Stimulated activated CD8-positive, alpha-beta memory T cell treated with anti-CD3 and anti-CD28 coated beads, Interleukin-15, amount 100 ng/mL, for 48 hours (primary cell): Measurements from ENCODE around the gene SLC41A3.
"Not testable (repeated sequence)": the region's sequence is repeated elsewhere in the genome, so short reads cannot be mapped to it uniquely, and the experiment has no call there.

Source experiments
- DNase-seq, 2 donors: peaks; one replicate each; pipeline ENCODE4 v3.0.0-alpha.2; 2020; ENCODE audit warnings: low read depth in 2 of 2

The SLC41A3 gene

GRCh38 chr3:126003447-126004190, 80.3 kb downstream of the SLC41A3 start:
- DNase-seq, result no peak

GRCh38 chr3:126002189-126002588, 81.7 kb downstream of the SLC41A3 start:
- DNase-seq, result no peak

GRCh38 chr3:125996751-125997150, 87.2 kb downstream of the SLC41A3 start:
- DNase-seq, result not testable (repeated sequence)

GRCh38 chr3:125990253-125990970, 93.5 kb downstream of the SLC41A3 start:
- DNase-seq, result peak; percentile 27 to 64

GRCh38 chr3:125984951-125985350, 99.0 kb downstream of the SLC41A3 start:
- not testable (repeated sequence) for DNase-seq

- DNase-seq, result not testable (repeated sequence)
Observed at GRCh38 chr3:125977104-125977503, 106.8 kb downstream of the SLC41A3 start.

GRCh38 chr3:125976003-125976390, 107.9 kb downstream of the SLC41A3 start:
- not testable (repeated sequence) for DNase-seq

- DNase-seq, result not testable (repeated sequence)
Observed at GRCh38 chr3:125975245-125976002, 108.5 kb downstream of the SLC41A3 start.

GRCh38 chr3:125971997-125972944, 111.7 kb downstream of the SLC41A3 start:
- DNase-seq, result not testable (repeated sequence)

GRCh38 chr3:125968701-125969592, 115.0 kb downstream of the SLC41A3 start, which contains the start of gene ROPN1B:
Gene ROPN1B (plus strand): TSS chr3:125969178. CDS start chr3:125972055, 2,877 bp downstream.
- DNase-seq, result not testable (repeated sequence)

- DNase-seq, result not testable (repeated sequence)
Observed at GRCh38 chr3:125968121-125968520, 115.8 kb downstream of the SLC41A3 start.

GRCh38 chr3:125967156-125967555, 116.8 kb downstream of the SLC41A3 start:
- DNase-seq, result no peak

- DNase-seq, result no peak
Observed at GRCh38 chr3:125965505-125965904, 118.4 kb downstream of the SLC41A3 start.

GRCh38 chr3:125963834-125964233, 120.1 kb downstream of the SLC41A3 start:
- not testable (repeated sequence) for DNase-seq

- DNase-seq, result no peak
Observed at GRCh38 chr3:125961289-125961589, 122.7 kb downstream of the SLC41A3 start.

- DNase-seq, result no peak
Observed at GRCh38 chr3:125960456-125961288, 123.3 kb downstream of the SLC41A3 start.

GRCh38 chr3:125960066-125960424, 123.9 kb downstream of the SLC41A3 start:
- DNase-seq, result no peak

GRCh38 chr3:125959317-125960065, 124.4 kb downstream of the SLC41A3 start:
- no peak for DNase-seq
